Measurements from ENCODE around the gene TRMT61A.

The TRMT61A gene

DNA sequence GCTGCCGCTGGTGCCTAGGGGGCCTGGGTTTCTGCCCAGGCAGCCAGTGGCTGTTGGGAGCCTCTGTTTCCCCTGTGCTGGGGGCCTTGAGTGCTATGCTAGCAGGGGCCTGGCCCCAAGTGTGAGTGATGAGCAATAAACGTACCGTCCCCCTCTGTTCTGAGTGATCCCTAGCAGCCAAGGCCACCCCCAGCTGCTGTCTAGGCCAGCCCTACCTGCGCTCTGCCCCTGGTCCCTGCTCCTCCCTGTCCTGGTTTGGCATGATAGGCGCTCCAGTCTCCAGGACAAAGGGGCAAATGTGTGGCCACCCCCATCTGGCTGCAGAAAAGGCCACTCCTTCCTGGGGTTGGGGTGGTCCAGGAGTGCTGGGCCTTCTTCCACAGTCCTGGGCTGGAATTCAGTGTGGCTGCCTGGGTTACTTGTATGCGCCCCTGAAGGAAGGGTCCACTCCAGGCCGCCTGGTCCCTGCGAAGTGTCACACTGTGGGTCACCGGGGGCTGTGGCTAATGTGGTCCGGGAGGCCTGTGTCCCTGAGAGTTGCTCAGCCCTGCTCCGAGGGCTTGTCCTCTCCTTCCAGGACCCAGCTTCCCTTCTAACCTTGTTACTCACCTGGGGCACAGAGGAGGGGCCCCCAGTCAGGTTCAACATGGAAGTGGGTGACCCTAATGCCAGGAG, 7.0 kb downstream of the TRMT61A start:
- no peak for DNase-seq

DNA sequence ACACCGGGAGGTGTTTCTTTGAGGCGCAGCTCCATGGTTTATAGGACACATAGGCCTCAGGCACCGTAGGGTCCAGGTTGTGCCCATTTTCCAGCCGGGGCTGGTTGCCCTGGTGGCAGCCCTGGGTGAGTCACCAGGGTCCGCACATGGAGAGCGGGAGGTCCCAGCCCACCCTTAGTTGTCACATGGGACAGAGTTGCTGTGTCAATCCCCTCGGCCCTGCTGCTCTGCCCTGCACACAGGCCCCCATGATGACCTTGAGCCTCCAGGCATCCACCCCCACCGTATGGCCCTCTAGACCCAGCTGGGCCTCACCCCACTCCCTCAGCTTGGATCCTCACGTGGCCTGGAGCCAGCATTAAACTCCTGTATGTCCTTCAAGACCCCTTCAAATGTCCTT, 7.7 kb downstream of the TRMT61A start:
- no peak for DNase-seq

DNA sequence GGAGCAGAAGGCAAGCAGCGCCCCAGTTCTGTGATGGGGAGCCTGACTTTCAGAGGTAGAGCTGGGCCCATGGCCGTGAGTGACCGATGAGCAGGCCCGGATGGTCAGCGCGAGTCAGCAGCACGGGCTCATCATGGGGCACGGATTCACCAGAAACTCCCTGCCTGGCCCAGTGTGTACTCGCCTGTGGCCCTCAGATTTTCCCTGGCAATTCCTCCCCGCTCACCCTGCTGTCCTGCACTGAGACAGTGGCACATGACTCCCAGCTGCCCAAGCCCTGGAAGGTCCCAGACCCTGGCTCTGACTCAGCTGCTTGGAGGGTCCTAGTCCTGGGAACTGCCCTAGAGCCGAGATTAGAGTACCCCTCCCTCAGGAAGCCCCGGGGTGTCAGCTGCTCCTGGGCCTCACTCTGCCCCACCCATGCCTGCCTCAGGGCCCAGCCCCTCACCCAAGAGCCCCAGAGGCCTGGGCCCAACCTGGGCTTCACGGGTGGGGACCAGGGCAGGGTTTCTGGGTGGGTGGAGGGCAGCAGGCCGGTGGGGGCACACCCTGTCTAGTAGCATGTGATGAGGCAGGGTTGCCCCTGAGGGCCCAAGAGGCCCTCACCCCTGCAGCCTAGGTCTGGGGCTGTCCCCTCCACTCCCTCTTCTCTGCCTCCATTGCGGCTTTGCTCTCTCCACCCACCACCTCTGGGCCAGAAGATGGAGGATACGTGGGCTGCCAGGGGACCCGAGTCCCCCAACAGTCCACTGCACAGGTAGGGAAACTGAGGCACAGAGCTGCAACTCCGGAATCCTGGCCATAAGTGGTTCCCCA, 8.4 kb downstream of the TRMT61A start:
- DNase-seq: no peak

DNA sequence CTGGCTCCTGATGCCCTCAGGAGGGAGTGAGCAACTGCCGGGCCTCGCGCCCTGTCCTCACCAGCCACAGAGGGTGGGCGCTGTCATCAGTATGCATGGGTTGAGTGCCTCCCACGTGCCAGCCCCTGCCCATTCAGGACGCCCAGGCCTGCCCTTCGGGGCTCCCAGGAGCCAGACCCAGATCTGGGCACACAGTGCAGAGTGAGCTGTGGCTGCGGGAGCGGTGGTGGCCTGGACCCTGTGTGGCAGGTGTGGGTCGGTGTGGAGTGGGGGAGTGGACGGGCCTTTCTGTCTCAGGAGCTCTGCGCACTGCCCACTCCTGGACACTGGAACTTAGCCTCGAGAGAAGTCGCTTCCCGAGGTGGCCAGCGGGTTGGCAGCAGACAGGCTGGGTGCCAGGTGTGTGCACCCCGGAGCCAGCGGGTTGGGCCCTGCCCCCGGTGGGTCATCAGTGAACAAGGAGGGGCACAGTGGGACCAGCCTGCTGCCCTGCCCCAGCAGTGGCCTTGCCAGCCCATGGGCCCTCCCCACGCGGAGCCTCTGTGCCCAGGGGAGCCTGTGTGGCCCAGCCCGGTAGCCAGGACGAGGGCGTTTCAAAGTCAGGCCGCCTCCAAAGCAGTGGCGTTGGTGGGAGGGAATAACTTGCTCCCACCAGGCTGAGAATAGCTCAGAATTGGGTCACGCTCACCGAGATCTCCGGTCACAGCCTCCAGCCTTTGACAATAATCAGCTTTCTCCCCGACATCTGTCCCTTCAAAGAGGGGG, 9.5 kb downstream of the TRMT61A start:
- no peak for DNase-seq

DNA sequence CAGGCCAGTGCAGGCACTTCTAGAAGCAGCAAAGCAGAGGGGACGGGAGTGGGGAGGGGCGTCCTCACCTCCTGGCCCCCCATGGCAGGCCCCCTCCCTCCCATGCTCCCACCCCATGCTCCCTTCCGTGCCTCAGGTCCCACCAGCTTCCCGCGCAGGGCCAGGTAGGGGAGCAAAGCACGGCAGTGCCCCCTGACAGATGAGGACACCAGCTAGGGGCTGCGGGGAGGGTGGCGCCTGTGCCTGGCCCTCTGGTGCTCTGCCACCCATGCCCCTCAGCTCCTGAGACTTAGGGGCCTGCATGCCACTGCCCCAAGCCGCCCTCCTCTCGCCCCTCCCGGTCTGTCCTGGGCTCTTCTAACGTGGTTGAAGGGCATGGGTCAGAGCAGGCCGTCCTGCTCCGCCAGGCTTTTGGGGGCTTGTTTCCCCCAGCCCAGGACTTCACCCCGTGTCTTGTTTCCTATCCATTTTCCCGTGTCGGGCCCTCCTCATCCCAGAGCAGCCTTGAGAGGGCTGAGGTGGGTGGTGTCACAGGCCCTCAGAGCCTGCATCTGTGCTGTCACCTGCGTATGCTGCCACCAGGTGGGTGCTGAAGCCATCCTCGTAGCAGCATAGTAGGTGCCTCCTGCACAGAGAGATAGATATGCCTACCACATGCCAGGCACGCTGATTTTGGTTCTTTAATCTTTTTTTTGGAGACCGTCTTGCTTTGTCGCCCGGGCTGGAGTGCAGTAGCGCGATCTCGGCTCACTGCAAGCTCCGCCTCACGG, 10.2 kb downstream of the TRMT61A start:
- DNase-seq: no peak

DNA sequence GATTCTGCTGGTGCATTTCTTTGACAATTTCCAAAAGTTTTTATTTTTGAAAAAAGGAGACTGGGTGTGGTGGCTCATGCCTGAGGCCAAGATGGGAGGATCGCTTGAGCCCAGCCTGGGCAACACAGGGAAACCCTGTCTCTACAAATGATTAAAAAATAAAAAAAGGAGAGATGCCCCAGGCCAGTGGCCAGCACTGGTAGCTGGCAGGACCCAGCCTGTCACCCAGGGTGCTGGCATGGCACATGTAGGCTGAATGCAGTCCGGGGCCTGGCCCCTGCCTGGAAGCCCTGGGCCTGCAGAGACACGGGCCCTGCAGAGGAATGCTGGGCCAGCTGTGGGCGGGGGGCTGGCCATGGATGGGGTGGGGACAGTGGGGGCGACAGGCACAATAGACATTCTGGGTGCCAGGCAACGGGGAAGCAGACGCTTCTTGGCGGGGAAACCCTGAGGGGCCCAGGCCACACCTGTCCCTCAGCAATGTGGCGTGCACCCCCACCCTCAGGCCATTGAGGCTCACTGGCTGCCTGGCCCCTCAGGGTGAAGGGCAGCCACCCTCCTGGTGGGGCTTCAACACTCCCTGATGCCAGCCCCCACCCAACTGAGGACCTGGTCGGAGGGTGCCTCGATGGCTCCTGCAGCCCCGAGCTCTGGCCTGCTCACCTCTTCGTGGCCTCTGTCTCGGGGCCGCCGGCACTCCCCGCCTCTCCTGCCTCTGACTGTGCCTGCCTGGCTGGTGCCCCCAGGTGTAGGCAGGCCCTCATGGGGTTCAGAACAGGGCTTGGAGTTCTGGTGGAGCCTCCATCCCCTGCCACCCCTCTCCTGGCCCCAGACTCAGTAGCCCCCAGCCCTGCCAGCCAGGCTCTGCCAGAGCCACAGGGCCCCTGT, 12.1 kb downstream of the TRMT61A start:
- no peak for DNase-seq

DNA sequence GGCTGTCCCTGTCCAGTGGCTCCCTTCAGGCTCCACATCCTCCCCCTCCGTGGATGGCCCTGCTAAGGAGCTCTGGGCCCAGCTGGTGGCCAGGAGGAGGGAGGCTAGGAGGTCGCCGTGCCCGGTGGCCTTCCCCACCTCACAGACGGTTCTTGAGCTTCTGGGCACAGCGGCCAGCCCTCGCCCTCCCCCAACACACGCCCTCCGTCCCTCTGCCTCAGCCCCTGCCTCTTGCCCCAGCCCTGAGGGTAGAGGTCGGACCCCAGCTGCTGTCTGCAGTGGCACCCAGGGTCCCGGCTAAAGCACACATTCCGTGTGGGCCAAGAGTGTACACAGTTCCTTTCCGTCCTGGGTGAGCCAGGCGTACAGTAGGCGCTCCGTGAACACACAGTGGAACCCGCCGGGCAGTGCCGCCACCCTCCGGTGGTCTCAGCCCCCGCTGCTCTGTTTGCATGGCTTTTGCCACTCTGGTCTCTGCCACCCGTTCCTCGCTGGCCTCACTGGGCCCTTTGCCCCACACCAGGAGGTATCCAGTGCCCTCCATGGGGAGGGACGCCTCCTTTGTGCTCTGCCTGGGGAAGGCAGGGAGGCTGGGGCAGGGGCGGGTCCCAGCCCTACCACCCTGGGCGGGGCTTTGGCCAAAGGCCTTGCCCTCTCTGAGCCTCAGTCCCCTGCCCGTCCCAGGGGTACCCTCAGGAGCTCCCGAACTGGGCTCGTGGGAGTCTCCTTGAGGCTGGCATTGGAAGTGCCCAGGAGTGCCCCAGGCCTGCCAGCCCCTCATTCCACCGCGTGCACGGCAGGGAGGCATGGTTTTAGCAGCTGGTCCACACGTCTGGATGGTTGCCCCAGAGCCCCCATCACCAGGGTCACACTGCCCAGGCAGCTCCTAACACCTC, 13.0 kb downstream of the TRMT61A start:
- DNase-seq: no peak

DNA sequence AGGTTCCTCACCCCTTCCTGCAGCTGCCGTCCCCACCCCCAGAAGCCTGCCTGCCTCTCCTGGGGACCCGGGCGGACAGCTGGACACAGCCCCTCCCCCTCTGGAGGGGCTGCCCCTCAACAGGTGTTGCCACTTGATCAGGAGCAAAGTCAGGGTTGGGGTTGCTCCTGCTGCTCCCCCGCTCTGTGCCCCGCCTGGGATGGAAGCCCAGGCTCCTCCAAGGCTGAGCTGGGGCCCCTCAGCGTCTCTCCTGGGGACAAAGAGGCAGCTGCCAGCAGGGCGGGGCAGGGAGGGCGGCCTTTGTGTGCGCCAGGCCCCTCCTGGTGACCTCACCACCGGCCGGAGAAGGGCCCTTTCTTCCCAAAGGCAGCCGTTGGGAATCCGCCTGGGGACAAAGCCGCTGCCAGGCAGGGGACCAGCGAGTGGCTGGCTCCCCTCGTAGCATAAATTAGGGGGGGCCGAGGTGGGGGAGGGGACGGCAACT, 13.7 kb downstream of the TRMT61A start:
- DNase-seq: peak; percentile 64

DNA sequence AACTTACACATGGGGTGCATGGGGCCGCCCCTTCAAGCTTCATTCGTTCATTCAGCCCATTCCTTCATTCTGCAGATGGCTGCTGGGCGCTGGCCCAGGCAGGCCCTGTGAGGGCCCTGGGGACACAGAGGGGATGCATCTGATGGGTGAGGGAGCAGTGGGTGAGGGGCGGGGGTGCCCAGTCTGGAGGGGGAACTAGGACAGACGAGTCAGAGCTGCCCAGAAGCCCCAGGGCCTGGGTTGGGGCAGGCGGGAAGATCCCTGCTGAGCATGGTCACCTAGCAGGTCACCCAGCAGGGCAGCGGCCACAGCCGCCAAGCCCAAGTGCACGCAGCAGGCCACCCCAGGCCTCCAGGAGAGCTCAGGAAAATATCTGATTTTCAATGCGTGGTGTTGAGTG, 14.1 kb downstream of the TRMT61A start:
- no peak for DNase-seq

DNA sequence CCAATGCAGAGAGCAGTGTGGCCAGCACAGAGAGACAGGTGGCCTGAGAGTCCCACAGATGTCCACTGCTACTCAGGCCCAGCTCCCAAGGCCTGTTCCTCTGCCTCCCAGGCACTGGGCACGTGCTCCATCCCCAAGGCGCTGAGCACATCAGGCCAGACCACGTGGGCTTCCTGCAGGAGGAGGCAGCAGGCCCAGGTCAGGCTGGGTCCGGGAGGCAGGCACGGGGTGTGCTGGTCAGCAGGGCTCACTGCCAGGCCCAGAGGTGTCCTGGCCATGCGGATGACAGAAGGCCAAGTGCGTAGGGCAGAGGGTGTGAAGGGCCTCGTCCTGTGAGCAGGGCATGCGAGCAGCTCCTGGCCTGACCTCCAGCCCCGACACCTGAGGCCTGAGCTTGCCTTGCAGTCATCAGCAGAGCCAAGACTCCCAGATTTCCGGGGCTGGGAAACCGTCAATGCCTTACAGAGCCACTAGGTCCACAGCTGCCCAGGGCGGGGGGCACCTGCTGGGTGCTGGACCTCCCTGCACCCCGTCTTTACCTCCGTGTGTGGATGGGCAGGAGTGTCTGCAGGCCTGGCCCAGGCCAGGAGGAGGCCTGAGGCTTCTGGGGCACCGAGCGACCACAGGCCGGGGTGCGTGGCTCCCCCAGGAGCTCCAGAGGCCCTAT, 14.9 kb downstream of the TRMT61A start:
- DNase-seq: no peak

DNA sequence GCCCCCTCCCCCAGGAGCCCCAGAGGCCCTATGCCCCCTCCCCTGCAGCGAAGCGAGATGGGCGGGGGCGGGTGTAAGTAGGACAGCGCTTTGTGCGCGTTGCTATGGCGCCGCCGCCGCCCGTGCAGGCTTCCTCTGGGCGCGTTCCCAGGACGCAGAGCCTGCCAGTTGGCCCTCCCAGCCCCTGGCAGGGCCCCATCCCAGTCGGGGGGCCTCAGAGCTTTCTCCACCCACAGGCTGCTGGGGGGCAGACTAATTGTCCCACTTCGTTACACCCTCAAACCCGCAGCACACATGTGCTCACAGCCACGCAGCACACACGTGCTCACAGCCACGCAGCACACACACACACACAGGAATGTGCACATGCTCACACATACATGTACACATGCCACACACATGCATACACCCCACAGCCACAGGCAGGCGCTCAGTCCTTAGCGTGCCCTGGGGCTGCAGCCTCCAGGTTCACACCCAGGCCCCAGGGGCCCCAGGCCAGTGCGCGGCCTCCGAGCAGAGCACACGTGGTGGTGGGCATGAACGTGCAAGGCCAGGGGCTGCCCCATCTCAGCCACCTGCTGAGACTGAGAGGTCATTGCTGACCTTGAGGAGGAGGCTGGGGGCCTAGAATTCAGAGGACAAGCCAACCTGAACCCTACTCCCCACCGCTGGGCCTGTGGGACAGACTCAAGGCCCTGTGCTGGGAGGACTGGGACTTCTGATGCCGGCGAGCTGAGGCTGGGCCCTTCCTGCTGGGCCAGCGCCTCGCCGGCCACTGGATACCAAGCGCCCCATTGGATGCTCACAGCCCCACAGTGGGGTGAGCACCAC, 15.6 kb downstream of the TRMT61A start:
- DNase-seq: no peak

DNA sequence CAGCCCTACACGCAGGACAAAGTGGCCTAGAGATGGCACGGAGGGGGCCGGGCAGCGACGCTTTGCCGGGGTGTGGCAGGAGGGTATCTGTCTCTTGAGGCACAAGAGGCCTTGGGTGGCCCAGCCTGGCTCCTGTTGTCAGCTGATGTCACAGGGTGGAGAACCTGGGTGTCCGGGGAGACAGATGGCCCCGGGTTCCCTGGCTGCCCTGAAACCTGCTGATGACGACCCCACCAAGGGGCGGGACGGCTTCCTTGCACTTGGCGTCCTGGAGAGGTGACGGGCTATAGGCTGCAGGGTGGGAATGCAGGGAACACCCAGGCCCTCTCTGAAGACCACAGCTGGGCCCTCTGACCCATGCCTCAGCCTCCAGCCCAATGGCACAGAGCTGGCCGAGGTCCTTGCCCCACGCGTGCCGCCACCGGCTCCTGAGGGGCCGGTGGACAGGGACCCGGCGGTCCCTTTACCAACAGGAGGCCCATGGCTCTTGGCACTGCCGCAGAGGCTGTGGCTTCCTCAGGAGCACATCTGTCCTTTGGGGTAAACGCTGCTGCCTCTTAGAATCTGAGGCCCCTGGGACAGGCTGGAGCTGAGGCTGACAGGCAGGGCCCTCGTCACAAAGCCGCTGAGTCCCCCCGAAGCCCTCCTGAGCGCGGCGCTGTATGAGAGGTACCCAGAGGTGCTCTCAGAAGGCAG, 16.4 kb downstream of the TRMT61A start:
- no peak for DNase-seq

DNA sequence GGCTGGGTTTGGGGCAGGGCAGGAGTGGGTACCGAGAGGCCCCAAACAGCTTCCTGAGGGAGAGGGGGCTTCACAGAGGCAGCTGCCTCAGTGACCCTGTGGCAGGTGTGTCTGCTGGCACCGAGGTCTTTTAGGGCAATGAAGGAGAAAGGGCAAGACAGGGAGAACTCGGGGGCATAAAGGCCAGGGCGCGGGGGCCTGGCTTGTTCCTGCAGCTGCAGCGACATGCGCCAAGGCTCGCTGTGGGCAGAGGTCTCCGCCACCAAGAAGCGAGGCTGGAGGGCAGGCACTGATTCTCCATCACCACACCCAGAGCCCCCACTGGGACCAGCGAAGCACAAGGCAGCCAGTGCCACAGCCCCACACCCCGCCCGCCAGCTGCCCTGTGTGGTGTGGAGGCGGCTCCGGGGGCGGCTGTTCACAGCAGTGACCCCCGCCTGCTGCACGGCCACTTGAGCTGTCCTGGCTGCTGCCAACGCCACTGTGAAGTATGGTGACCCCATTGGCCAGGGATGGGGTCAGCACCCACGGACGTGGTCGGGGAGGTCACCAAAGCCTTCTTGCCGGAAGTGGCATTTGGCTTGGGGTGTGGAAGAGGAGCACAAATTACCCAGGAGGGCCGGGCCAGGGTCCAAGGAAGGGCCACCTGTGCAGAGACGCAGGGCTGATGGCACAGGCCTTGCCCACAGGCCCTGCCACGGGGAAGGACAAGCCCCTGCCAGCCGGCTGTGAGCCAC, 17.1 kb downstream of the TRMT61A start:
- no peak for DNase-seq

DNA sequence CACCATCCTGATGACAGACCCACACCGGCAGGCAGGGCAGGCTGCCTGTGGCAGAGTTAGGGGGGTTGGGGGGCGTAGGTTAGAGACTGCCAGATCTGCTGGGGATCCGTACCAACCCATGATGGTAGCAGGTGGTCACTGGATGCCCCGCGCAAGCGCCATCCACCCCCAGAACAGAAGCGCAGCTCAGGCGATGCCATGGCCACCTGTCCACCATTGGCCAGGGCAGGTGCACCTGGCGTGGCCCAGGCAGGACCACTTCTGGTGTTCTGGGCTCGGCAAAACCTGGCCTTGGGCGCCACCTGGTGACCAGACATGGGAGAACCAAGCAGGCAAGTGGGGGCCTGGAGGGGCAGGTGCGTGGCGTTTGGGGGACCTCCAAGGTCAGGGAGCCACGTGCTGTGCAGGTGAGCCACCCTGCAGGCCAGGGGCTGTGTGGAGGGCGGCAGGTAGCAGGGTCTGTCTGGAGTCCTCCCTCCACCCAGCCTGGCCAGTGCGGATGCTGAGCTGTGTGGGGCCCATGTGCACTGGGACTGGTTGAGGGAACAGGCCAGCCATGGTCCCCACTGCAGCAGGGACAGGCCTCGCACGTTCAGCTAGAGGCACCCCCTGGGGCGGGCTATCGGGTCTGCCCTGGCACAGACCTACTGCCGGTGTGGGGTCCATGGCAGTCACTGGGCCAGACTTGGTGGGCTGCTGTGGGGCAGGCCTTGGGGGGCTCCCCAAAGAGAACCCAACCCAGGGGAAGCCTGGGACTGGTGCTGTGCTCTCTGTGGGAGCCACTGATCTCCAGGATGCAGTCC, 17.9 kb downstream of the TRMT61A start:
- no peak for DNase-seq

DNA sequence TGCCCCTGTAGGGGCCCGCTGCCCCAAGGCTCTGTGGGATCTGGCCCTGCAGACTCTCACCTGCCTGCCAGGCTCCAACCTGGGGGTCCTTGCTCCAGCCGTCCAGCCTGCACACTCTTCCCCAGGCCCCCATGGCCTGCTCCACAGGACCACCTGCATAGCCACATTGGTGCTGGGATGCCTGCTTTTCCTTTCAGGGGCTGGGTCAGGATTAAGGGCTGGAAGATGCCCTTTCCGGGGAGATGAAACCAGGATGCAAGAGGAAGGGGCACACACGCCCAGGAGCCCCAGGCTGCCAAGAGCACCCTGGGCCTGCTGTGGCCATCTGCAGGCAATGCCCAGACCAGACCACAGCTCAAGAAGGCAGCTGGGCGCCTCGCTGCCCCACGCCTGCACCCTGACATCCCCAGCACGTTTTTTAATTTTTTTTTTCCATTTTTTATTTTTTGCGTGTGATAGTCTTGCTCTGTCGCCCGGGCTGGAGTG, 18.5 kb downstream of the TRMT61A start:
- no peak for DNase-seq

DNA sequence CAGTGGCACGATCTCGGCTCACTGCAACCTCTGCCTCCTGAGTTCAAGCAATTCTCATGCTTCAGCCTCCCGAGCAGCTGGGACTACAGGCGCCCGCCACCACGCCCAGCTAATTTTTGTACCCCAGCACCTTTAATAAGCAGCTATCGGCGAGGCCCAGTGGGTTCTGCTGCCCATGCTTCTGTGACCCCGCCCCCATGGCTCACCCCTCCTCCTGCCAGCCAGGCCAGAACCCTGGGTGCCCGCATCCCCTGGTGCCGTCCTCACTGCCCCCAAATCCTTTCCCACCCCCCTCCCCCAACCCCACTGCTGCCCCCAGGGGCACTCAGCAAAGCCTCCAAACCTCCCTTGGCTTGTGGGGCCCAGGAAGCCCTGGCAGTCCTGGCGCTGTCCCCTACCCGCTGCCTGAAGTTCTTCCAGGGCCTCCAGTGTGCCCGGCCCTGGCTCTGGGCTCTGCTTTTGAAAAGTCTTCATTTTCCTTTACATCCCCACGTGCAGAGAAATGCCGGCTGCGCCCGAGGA, 19.0 kb downstream of the TRMT61A start:
- no peak for DNase-seq
